GM18858 (cell line): ENCODE measurements around the gene ATP5MC3.
"Not testable (repeated sequence)": the region's sequence is repeated elsewhere in the genome, so short reads cannot be mapped to it uniquely, and the experiment has no call there.

Experiments used
- ATAC-seq: cut with Tn5 transposase; IDR thresholded peaks from one replicate; pipeline ENCODE4 v1.9.1; 2021; ENCODE audit not compliant: unreplicated experiment

The ATP5MC3 gene

DNA sequence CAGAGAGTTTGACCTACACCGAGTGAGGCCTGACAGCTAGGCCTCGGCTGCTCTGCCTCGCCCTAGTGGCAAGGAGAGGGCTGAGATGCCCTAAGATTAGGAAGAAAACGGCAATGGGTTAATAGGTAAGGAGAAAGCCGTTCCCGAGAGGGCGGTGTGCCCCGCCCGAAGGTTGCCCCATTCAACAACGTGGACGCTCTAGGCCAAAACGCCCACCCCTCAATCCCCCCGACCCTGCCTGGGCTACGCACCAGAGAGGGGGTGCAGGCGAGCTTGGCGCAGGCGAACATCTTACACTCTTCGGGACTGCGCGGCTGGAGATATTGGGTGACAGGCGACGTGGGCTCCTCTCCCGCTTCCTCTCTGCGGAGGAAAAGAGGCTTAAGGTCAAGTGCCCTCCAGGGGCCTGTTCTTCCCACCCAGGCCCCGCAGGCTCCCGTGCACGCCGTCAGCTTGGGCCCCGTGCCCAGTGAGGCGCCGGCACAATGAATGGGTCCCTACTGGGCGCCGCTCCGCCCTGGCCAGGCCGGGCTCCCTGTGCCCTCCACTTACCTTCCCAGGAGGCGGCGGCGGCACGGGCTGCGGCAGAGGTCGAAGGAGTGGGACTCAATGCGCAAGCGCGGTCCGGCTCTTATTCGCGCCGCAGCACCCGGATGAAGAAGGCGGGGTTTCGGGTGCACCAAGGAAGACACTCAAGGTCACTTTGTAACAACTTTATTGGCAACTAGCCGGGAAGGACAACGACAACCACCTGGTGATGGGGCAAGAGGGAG lies at the start of gene ATP5MC3:
ATP5MC3 (minus strand) TSS at position 607 of the 773 bp plus-strand sequence; CDS start at position 290, 317 bp downstream.
- ATAC-seq, result peak; percentile 64

DNA sequence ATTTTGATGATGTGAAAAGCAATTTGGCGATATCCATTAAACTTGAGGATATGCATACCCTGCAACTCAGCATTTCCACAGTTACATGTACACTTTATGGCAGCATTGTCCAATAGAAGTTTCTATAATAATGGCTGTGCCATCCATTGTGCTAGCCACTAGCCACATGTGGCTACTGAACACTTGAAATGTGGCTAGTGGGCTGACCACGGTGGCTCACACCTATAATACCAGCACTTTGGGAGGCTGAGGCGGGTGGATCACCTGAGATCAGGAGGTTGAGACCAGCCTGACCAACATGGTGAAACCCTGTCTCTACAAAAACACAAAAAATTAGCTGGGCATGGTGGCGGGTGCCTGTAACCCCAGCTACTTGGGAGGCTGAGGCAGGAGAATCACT lies 47.1 kb upstream of the ATP5MC3 start:
- ATAC-seq, result not testable (repeated sequence)

DNA sequence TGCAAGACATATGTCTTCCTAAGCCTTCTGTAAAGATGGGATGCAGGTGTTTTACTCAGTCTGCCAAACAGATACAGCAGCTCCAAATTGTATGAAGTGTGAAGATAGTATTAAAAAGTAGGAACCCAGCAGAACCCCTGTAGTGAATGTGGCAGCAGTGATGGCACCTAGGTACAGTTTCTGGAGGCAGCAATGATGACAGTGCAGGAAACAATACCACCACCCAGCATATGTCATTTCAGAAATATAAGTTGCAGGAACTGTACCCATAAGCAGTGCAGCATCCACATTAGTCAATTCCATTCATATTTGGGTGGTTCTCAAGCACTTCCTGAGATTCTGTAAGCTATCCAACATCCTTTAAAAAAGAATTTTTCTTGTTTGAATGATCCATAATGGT lies 46.7 kb upstream of the ATP5MC3 start:
- no peak for ATAC-seq

DNA sequence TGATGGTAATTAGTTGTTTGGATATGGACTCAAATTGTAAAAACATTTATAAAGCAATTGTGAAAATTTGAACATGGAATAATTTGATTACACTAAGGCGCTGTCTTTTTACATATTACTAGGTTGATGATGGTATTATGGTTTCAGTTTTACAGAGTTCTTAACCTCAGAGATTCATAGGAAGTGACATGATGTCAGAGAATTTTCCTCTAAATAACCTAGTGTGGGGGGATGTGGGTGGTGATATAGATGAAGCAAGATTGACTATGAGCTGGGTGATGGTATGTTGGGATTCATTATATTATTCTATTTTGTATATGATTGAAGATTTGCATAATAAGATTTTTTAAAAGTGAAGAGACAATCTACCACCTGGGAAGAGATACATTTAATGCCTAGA lies 45.9 kb upstream of the ATP5MC3 start:
- no peak for ATAC-seq

DNA sequence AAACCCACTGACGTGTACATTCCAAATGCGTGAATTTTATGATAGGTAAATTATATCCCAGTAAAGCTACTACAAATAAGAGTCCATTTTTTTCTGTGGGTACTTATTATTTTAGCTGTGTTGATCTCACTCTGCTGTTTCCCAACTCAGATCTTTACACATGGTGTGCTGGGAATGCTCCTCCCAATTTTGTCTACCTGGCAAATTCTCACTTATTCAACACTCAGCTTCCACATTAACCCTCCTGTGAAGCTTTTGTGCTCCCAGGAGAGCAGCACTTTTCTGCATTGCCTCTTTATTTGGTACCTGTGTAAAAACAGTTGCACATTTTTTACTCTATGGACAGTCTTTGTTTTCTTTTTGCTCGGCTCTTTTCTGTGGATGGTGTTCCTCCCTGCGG lies 38.6 kb upstream of the ATP5MC3 start:
- ATAC-seq, result no peak

DNA sequence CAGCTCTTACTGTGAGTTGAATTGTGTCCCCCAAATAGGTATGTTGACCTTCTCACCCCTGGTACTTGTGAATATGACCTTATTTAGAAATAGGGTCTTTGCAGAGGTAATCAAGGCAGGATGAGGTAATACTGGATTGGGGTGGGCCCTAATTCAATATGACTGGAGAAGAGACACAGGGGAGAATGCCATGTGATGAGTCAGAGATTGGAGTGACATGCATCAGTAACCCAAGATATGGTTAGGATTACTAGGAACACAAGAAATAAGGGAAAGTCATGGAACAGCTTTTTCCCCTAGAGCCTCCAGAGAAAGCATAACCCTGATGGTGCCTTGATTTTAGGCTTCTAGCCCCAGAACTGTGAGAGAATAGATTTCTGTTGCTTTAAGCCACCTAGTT lies 37.0 kb upstream of the ATP5MC3 start:
- ATAC-seq, result no peak

DNA sequence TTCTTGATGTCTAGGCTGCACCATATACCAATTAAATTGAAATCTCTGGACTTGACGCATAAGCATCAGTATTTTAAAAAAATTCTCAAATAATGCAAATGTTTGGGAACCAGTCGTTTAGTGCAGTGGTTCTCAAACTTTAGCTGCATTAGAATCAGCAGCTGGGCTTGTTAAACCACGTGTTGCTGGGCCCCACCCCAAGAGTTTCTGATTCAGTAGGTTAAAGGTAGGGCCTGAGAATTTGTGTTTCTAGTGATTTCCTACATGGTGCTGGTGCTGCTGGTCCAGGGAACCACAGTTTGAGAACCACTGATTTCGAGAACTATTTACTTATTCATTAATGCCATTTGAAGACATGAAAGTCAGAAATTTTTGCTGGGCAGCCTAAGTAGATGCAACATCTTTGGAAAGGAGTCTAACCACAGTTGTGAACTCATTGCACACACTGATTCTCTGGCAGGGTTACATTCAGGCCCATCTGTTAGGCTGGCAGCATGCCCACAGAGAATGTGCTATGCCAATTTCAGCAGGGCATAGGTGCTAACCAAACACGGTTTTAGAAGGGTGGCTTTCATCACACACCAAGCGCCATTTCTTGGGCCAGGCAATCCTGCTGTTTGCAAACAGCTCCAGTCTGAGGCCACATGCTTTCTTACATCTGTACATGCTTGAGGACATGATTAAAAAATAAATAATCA lies 26.4 kb upstream of the ATP5MC3 start:
- ATAC-seq, result no peak

DNA sequence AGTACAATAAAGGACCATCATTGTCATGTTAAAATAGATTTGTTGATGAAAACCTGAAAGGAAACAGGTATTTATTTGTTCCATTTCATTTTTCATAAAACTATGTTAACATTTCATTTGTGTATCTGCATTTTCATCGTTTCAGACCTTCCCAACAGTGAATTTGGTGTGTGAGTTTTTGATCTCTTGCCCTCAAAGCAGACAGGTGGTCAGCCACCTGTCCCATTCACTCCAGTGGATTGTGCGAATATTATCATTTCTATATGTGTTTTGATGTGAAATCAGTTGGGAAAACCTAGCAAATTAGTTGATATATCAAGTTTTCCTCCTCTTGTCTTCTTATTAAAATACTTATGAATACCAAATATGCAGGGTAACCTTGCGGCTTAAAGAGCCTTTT lies 25.4 kb upstream of the ATP5MC3 start:
- no peak for ATAC-seq

DNA sequence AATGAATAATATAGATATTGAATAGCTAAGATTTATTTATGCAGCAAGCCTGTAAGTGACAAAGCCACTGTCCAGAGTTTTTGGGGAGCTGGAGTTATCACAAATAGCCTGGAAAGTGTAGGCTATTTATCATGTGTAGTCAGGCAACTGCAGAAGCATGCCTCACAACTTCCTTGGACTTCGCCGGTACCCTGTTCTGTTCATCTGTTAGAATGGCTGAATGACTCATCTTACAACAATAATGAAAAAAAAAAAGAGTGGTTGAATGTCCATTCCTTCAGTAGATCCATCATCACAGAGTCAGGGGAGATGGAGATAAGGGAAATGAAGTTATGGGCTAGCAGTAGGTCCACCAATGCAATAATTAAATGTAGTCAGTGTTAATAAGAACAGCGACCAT lies 24.0 kb upstream of the ATP5MC3 start:
- ATAC-seq, result no peak

DNA sequence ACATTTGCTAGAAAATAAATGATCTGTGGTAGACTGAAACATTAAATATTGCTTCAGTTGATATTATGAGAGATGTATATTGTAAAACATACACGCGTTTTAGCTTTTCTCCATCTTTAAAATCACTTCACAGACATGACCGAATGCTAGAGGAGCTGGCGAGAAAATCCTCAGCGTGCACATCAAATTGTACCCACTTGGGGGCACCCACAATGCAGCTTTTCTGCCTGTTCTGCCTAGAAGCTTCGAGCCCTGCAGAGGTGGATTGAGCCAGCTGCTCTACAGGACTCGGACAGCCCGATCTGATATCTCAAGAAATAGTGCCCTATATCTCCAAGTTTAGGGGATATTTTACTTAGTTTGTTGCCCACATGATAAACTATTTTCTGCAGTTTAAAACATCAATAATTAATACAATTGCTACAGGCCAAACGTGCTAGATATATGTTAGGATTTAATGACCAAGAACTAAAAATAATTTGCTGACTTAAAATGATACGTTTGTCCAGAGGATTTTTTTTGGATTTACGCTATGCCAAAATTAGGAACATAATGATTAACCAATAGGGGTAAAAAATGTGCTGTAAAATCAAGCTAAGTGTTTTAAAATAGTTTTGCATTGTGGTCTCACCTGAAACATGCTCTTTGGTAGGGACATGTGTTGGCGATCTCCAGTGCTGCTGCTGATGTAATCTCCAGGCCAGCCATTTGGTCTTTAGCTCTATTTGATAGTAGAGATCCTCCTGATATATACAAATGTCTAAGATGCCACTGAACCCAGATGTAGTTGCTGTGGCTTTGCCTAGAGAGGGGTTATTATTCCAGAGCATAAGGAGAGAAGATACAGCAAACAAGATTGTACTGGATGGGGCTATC lies 22.3 kb upstream of the ATP5MC3 start:
- ATAC-seq, result peak; percentile 55

DNA sequence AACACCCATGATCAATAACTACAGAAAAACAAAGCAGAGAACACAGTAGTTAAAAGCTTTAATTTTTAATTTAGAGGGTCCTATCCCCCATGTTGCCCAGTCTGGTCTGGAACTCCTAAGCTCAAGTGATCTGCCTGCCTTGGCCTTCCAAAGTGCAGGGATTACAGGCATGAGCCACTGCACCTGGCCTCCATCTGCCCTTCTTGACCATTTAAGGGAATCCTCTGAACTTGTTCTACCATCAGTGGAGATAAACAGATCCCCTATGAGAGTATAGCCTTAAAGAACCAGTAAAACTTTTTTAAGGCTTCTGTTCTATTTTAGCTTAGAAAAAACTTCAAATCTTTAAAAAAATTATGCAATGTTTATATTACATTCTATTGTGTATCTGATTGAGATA lies 13.5 kb upstream of the ATP5MC3 start:
- no peak for ATAC-seq

DNA sequence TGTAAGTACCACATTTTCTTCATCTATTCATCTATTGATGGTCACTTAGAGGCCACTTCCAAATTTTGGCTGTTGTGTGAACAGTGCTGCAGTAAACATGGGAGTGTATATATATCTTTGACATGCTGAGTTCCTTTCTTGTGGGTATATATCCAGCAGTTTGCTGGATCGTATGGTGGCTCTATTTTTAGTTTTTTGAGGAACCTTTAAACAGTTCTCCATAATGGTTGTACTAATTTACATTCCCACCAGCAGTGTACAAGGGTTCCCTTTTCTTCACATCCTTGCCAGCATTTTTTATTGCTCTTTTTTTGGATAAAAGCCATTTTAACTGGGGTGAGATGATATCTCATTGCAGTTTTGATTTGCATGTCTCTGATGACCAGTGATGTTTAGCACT lies 7.3 kb upstream of the ATP5MC3 start:
- no peak for ATAC-seq

DNA sequence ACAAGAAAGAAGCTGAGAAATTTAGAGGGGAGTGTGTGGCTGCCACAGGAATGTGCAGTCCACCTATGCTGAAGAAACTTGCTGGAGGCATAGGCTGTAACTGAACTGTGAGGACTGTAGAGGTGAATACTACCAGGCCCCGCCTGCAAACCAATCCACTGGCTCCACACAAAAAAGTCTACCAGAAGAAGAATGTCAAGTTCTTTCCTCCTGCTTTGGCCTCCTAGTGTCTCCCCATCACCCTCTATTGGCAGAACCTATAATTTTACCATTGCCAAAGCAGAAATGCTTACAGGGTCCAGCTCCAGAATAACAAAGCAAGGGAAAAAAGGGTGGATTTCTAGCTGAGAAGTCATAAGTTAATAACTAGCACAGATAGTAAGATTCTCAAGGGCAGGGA lies 5.9 kb upstream of the ATP5MC3 start:
- ATAC-seq, result peak; percentile 42

DNA sequence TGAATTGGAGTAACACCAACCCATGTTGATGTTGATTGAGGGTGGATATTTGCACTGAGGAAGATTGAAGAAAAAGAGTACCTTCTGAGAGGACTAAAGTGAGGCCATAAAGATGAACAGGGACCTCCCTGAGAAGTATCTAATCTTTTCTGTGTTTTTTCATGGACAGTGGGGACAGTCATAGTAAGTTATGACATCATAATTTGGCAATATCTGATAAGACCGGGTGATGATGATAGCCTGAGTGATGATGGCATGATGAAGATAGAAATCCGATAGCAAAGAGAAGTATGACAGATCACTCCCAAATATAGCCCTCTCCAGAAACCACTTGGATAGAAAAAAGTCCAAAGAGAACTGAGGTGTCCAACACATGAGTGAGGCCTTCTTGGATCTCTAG lies 2.2 kb upstream of the ATP5MC3 start:
- no peak for ATAC-seq

DNA sequence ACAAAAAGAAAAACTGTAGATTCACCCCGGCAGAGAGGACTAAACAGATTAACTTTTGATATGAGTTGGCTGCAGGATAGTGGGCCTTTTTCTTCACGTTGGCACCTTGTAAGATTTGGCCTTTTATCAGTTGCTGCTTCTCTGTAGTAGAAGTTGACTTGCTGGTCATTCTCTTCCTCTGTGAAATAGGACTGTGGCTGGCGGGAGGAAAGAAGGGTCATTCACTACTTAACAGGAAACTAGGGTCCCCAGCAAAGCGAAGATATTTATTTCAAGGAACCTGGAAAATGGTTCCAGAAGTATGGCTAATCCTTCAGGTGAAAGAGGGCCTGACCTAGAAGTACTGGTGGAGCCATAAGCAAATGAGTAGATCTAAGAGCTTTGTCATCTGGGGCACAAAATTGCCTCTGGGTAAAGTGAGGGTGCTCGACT lies 383 bp upstream of the ATP5MC3 start:
- no peak for ATAC-seq

DNA sequence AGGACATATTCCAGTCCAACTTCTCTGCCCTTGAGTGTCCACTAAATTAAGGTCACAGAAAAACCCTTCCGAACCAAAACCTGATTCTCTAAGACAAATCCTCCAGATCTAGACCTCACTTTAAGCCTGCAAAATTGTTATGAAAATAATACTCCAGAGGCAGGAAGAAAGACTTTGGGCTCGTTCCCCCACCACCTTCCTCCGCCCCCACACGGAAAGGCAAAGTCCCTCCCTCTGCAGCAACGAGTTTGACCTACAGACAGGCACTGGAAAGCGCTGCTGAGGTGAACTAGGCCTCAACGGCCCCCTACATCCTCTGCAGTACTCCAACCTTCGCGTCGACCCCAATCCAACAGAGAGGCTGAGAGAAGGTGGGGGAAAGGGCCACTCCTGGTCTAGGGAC lies 808 bp downstream of the ATP5MC3 start:
- peak; percentile 41 for ATAC-seq

DNA sequence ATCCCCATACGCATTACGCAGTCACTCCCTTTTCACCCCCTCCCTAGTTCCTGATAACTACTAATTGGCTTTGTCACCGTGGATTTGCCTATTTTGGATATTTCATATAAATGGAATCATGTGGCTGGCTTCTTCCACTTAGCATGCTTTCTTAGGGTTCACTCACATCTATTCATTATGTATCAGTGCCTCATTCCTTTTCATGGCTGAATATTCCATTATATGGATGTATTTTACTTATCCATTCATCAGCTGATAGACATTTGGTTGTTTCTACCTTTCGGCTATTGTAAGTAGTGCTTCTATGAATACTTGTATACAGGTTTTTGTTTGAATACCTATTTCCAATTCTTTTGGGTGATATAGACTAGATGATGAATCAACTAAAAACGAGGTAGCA lies 4.9 kb downstream of the ATP5MC3 start:
- no peak for ATAC-seq

DNA sequence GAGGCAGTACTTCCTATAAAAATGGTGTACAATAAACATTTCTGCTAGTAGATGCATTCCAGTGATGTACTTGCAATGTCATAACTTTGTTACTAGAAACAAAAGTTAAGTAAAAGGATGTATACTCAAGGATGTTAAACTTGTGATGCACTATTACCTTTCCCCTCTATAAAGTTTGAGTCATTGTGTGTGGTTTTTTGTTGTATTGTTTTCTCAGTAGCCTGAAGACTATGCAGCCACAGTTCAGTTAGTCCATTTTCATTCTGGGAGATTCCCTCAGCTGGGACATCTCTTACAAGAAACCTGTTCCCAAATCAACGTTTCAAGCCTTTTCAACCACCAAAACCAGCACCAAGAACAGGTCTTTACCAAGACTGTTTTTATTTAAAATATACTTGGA lies 5.6 kb downstream of the ATP5MC3 start:
- no peak for ATAC-seq

DNA sequence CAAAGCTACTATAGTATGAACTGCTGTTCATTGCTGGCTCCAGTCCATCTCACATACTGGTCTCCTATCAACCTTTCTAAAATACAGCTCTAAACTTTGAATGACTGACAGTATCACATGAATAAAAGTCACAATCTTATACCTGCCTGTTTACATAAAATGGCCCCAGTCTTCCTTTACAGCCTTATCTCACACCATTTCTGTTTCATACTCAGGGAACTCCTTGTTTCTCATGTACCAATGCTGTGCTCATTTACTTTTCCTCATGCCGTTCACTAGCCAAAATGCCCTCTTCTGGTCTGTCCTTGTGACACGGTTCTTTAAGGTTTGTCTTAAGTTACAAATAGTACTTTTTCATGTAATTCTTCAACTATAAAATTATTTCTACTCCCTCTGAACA lies 6.2 kb downstream of the ATP5MC3 start:
- no peak for ATAC-seq

DNA sequence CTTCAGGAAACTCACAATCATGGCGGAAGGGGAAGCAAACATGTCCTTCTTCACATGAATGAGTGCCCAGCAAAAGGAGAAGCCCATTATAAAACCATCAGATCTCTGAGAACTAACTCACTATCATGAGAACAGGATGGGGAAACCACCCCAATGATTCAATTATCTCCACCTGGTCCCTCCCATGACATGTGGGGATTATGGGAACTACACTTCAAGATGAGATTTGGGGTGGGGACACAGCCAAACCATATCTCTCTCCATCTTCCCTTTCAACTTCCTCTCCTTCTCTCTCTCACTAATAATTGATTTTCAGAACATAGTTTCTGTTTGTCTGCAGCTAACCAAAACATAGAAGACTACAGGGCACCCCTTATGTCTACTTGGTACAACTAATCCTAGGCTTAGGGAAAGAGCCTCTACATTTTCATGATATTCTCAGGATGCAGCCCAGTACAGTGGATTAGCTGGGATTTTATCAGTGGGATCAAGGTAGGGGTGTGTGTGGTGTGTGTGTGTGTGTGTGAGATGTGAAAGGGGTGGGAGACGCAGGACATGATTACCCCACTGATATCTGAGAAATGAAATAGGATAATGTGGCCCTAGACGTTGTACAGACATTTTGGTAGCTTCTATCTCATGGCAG lies 10.7 kb downstream of the ATP5MC3 start:
- no peak for ATAC-seq

DNA sequence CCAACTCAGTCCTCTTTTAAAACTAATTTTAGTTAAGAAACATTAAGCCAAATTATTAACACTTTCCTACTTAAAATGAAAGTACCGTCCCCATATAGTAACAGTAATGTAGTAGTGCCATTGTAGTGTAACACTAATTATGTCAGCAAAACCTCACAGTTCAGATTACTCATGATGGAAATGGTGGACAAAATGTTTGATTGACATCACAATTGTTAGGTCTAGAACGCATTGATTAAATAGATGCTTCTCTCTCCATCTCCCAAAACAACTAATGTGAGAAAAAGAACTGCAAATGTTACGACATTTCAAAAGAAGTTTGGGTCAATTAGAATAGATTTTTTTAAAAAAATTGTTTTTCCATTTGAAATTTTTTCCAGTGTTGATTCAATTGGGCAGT lies 12.3 kb downstream of the ATP5MC3 start:
- ATAC-seq, result no peak
